IMR-90 (cell line): ENCODE measurements around the gene ECPAS. TPM values are rescaled to one million over a fixed set of nuclear protein-coding genes. Genes with fewer than 3 reads are reported as not detected.

Source experiments
- ATAC-seq: fragments of 200-7000 bp; cut with Tn5 transposase; 2 replicates; pipeline ENCODE4 v1.9.1; 2020; ENCODE audit warnings: low read depth, mild to moderate bottlenecking, moderate library complexity
- Bru-seq: library from RNA; stranded (reverse); fragments of 400-500 nt; gene quantifications from one replicate; lab custom pipeline; 2021; lab: Mats Ljungman, UMichigan
- BruChase-seq, 2 experiments: library from RNA; stranded (reverse); fragments of 400-500 nt; gene quantifications; one replicate each; lab custom pipeline; 2021; lab: Mats Ljungman, UMichigan
- BruUV-seq: library from RNA; stranded (reverse); fragments of 400-500 nt; replicated peaks from 2 replicates; lab custom pipeline; 2021; lab: Mats Ljungman, UMichigan
- CTCF ChIA-PET: fragments of 300-600 bp; formaldehyde crosslinking; extraction: SDS; loops from one replicate; lab custom pipeline; 2021; ENCODE audit warnings: antibody characterized with exemption; lab: Yijun Ruan, JAX
- POLR2A ChIA-PET: fragments of 300-600 bp; sonication (Branson Sonifier 250); formaldehyde crosslinking; loops from one replicate; lab custom pipeline; 2022; ENCODE audit warnings: antibody characterized with exemption; ENCODE audit not compliant: unreplicated experiment; lab: Charles Lee
- DNase-seq: peaks from one replicate; pipeline ENCODE4 v3.0.0; 2013
- H2AFZ ChIP-seq: replicated peaks from 2 replicates; pipeline ENCODE3; 2013; ENCODE audit warnings: low read length, mild to moderate bottlenecking; ENCODE audit not compliant: poor library complexity
- H2AK5ac ChIP-seq: 2 replicates; pipeline ENCODE4 v1.6.1; 2013; ENCODE audit warnings: low read depth, low read length, inconsistent platforms
- H2AK9ac ChIP-seq: replicated peaks from 2 replicates; pipeline ENCODE3; 2013; ENCODE audit warnings: mild to moderate bottlenecking, low read depth, low read length, moderate library complexity; ENCODE audit not compliant: poor library complexity
- H2BK120ac ChIP-seq: 2 replicates; pipeline ENCODE4 v1.6.1; 2013; ENCODE audit warnings: low read depth, low read length, inconsistent platforms
- H2BK15ac ChIP-seq: 3 replicates; pipeline ENCODE4 v1.6.1; 2013; ENCODE audit warnings: low read depth, low read length, inconsistent platforms
- H2BK20ac ChIP-seq: 2 replicates; pipeline ENCODE4 v1.6.1; 2013; ENCODE audit warnings: low read depth, mild to moderate bottlenecking, inconsistent platforms, low read length, moderate library complexity
- H2BK5ac ChIP-seq: 2 replicates; pipeline ENCODE4 v1.6.1; 2013; ENCODE audit warnings: mild to moderate bottlenecking, low read depth, low read length, inconsistent platforms; ENCODE audit not compliant: poor library complexity, severe bottlenecking
- H3K14ac ChIP-seq: replicated peaks from 2 replicates; pipeline ENCODE4 v1.6.1; 2013; ENCODE audit warnings: low read depth, low read length, inconsistent platforms
- H3K18ac ChIP-seq: 2 replicates; pipeline ENCODE4 v1.6.1; 2013; ENCODE audit warnings: low read depth, low read length, control low read depth
- H3K23ac ChIP-seq: 2 replicates; pipeline ENCODE4 v1.6.1; 2013; ENCODE audit warnings: low read depth, low read length, inconsistent platforms
- H3K27ac ChIP-seq: 2 replicates; pipeline ENCODE4 v1.5.1; 2013; ENCODE audit warnings: mild to moderate bottlenecking, control low read depth, low read length; ENCODE audit not compliant: insufficient read depth
- H3K27me3 ChIP-seq: 2 replicates; pipeline ENCODE4 v1.6.1; 2013; ENCODE audit warnings: low read length; ENCODE audit not compliant: control insufficient read depth, insufficient read depth
- H3K36me3 ChIP-seq: 2 replicates; pipeline ENCODE4 v1.6.1; 2013; ENCODE audit warnings: low read length, mixed read lengths; ENCODE audit not compliant: control insufficient read depth, insufficient read depth
- H3K4ac ChIP-seq: 2 replicates; pipeline ENCODE4 v1.6.1; 2013; ENCODE audit warnings: low read depth, low read length, inconsistent platforms
- H3K4me1 ChIP-seq: 2 replicates; pipeline ENCODE4 v1.6.1; 2013; ENCODE audit warnings: low read length, mixed read lengths; ENCODE audit not compliant: control insufficient read depth, insufficient read depth
- H3K4me2 ChIP-seq: 2 replicates; pipeline ENCODE4 v1.6.1; 2013; ENCODE audit warnings: low read depth, mild to moderate bottlenecking, control low read depth, low read length, moderate library complexity
- H3K4me3 ChIP-seq: 2 replicates; pipeline ENCODE4 v1.5.1; 2013; ENCODE audit warnings: low read depth, mild to moderate bottlenecking, control low read depth, low read length, moderate library complexity; ENCODE audit not compliant: insufficient read depth
- H3K56ac ChIP-seq: 2 replicates; pipeline ENCODE4 v1.6.1; 2013; ENCODE audit warnings: low read length, inconsistent platforms; ENCODE audit not compliant: insufficient read depth; ENCODE audit errors: extremely low read depth
- H3K79me1 ChIP-seq, 2 experiments: 2 replicates each; pipeline ENCODE4 v1.6.1; 2013; ENCODE audit warnings: low read length in 2 of 2, inconsistent platforms in 1 of 2, low read depth in 1 of 2
- H3K9ac ChIP-seq: 2 replicates; pipeline ENCODE4 v1.6.1; 2013; ENCODE audit warnings: low read depth, low read length, control low read depth
- H3K9me1 ChIP-seq: 2 replicates; pipeline ENCODE4 v1.6.1; 2013; ENCODE audit warnings: low read length, inconsistent platforms; ENCODE audit not compliant: insufficient read depth
- H3K9me3 ChIP-seq: 2 replicates; pipeline ENCODE4 v1.6.1; 2013; ENCODE audit warnings: low read length; ENCODE audit not compliant: control insufficient read depth, insufficient read depth
- H4K20me1 ChIP-seq: 2 replicates; pipeline ENCODE4 v1.6.1; 2013; ENCODE audit warnings: low read length, inconsistent platforms; ENCODE audit not compliant: insufficient read depth
- H4K5ac ChIP-seq: 2 replicates; pipeline ENCODE4 v1.6.1; 2013; ENCODE audit warnings: mild to moderate bottlenecking, low read depth, low read length, control low read depth
- H4K8ac ChIP-seq, 2 experiments: 2 replicates each; pipeline ENCODE4 v1.6.1; 2013; ENCODE audit warnings: low read depth in 2 of 2, low read length in 2 of 2, control low read depth in 1 of 2, inconsistent platforms in 1 of 2
- H4K91ac ChIP-seq: 2 replicates; pipeline ENCODE4 v1.6.1; 2013; ENCODE audit warnings: low read depth, low read length, inconsistent platforms; ENCODE audit not compliant: insufficient read depth
- BHLHE40 ChIP-seq: fragments of 150-350 bp; IDR thresholded peaks from 2 replicates; pipeline ENCODE4 v1.6.1; 2016; ENCODE audit warnings: mild to moderate bottlenecking, low read depth, low read length
- CEBPB ChIP-seq: IDR thresholded peaks from 2 replicates; pipeline ENCODE4 v1.6.1; 2012; ENCODE audit warnings: low read depth, low read length, improper control_type of control experiment
- CHD1 ChIP-seq: IDR thresholded peaks from 2 replicates; pipeline ENCODE4 v1.6.1; 2012; ENCODE audit warnings: low read depth, low read length, improper control_type of control experiment
- MAFK ChIP-seq: IDR thresholded peaks from 2 replicates; pipeline ENCODE4 v1.6.1; 2012; ENCODE audit warnings: low read depth, low read length, improper control_type of control experiment
- MAZ ChIP-seq: IDR thresholded peaks from 2 replicates; pipeline ENCODE4 v1.6.1; 2012; ENCODE audit warnings: low read depth, mild to moderate bottlenecking, low read length, improper control_type of control experiment, moderate library complexity, borderline replicate concordance
- POLR2A ChIP-seq: IDR thresholded peaks from 2 replicates; pipeline ENCODE4 v1.6.1; 2012; ENCODE audit warnings: mild to moderate bottlenecking, low read depth, low read length
- RCOR1 ChIP-seq: IDR thresholded peaks from 2 replicates; pipeline ENCODE4 v1.6.1; 2012; ENCODE audit warnings: mild to moderate bottlenecking, low read length, improper control_type of control experiment; ENCODE audit not compliant: insufficient replicate concordance
- RFX5 ChIP-seq: IDR thresholded peaks from 2 replicates; pipeline ENCODE4 v1.8.0; 2012; ENCODE audit warnings: low read depth, mild to moderate bottlenecking, low read length, moderate library complexity
- WGBS, 2 experiments: methylation state at CpG; one replicate each; pipeline versions ENCODE4 v1.1.5 to v1.1.7; 2013; ENCODE audit warnings: missing lambda C conversion rate in 2 of 2; ENCODE audit not compliant: insufficient read length in 1 of 2; ENCODE audit errors: extremely low coverage in 2 of 2; 5-methylcytosine and 5-hydroxymethylcytosine counted together
- dilution Hi-C: fragments of 300-500 bp; cut with HindIII; formaldehyde crosslinking; loops from one replicate; pipeline ENCODE4 v1.14.3; 2018; ENCODE audit warnings: low sequenced_read_pairs; ENCODE audit not compliant: unreplicated experiment
- in situ Hi-C: fragments of 300-500 bp; cut with MboI; formaldehyde crosslinking; loops from 3 replicates; pipeline ENCODE4 v1.14.3; 2019; ENCODE audit warnings: low sequenced_read_pairs, inconsistent platforms, mixed read lengths
- intact Hi-C: fragments of 100-400 bp; cut with micrococcal nuclease; formaldehyde crosslinking; loops from 2 replicates; pipeline ENCODE4 v1.10.0; 2022
- long read RNA-seq: library from polyadenylated mRNA; unstranded; transcript quantifications from one replicate; pipeline ENCODE4 v2.0.0, GENCODE V29; 2021; ENCODE audit not compliant: unreplicated experiment
- polyA plus RNA-seq, 3 experiments: library from polyadenylated mRNA; depleted of rRNA; stranded (reverse); fragments of >200 nt; gene quantifications; 2 replicates each; pipeline ENCODE4 v1.2.3, GENCODE V29; 2012; ENCODE audit warnings: low replicate concordance in 1 of 3
- total RNA-seq: library from RNA; depleted of rRNA; stranded (reverse); fragments of >200 nt; gene quantifications from 2 replicates; pipeline ENCODE4 v1.2.3, GENCODE V29; 2012; rRNA removed
- TF ChIP-seq, protein P1 (sequence below): conservative IDR thresholded peaks from 2 replicates; pipeline ENCODE4 v1.5.1; 2012; ENCODE audit warnings: mild to moderate bottlenecking, low read depth, low read length, improper control_type of control experiment

The ECPAS gene, protein sequence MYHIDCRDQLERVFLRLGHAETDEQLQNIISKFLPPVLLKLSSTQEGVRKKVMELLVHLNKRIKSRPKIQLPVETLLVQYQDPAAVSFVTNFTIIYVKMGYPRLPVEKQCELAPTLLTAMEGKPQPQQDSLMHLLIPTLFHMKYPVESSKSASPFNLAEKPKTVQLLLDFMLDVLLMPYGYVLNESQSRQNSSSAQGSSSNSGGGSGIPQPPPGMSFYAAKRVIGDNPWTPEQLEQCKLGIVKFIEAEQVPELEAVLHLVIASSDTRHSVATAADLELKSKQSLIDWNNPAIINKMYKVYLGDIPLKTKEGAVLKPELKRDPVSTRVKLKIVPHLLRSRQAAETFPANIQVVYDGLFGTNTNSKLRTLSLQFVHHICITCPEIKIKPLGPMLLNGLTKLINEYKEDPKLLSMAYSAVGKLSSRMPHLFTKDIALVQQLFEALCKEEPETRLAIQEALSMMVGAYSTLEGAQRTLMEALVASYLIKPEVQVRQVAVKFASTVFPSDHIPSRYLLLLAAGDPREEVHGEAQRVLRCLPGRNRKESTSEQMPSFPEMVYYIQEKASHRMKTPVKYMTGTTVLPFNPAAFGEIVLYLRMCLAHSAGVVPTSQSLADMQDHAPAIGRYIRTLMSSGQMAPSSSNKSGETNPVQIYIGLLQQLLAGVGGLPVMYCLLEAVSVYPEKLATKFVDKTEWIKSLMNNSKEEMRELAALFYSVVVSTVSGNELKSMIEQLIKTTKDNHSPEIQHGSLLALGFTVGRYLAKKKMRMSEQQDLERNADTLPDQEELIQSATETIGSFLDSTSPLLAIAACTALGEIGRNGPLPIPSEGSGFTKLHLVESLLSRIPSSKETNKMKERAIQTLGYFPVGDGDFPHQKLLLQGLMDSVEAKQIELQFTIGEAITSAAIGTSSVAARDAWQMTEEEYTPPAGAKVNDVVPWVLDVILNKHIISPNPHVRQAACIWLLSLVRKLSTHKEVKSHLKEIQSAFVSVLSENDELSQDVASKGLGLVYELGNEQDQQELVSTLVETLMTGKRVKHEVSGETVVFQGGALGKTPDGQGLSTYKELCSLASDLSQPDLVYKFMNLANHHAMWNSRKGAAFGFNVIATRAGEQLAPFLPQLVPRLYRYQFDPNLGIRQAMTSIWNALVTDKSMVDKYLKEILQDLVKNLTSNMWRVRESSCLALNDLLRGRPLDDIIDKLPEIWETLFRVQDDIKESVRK (N-terminal part only)
- total RNA-seq (54.8 and 78.9 TPM in 2 replicates), polyA plus RNA-seq (2012; rRNA removed) (17.2 and 20.1 TPM in 2 replicates), Bru-seq, nascent RNA (percentile 90 among the genes with signal in this experiment), BruChase-seq, experiment 1, labeled RNA remaining after a 6-hour chase (percentile 87 among the genes with signal in this experiment), BruChase-seq, experiment 2, labeled RNA remaining after a 2-hour chase (percentile 87 among the genes with signal in this experiment)
- polyA plus RNA-seq (2012; cell fraction: cytosol; rRNA removed) = 6.0 and 7.2 TPM in 2 replicates
- 8.9 and 56.1 TPM in 2 replicates for polyA plus RNA-seq (2012; cell fraction: nucleus; rRNA removed; ENCODE audit: low replicate concordance)
- long read RNA-seq, full-length matches to known transcripts = 8 of 61 reads
- long read RNA-seq, partial matches to known transcripts = 39 of 61 reads
- long read RNA-seq, other reads (novel, unspliced or antisense) = 14 of 61 reads

DNA sequence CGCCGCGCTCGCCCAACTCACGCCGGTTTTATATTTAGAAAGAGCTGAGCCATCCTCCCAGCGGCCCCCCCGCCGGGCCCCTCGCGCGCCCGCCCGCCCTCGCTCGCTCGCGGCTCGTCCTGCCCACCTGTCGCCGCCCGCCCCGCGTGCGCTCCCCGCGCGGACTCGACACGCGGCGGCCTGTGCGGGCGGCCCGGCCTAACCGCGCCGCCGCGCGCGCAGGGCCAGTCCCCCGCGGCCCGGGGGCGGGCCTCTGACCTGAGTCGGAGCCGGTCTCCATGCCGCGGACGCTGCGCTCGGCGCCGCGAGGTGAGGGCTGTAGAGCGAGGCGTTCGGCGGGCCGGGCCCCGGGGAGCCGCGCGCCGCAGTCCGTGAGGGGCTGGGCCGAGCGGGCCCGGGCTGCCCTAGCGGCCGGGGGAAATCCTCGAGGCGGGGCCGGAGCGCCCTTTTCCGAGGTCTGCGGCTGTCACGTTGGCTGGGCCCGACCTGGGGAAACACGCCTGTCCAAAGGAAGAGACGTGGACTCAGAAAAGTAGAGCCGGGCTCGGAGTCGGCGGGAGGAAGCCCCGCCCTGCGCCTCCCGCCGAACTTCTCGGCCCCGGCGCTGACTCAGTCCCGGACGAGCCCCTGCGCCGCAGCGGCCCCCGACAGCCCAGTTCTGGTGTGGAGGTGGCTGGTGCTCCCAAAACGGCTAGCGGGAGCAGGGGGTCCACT lies at the start of gene ECPAS:
ECPAS (minus strand) TSS at position 526 of the 714 bp plus-strand sequence. CDS start 11,465 bp downstream, outside the sequence.
- BruUV-seq = no TSS peak
- Histone ChIP-seq H4K8ac (peak within 1 kb of the TSS in 1 of 2 experiments; percentile 88; a peak in 2 of 4 replicates), H2AK5ac (no peak within 1 kb of the TSS), H2BK20ac (no peak within 1 kb of the TSS), H3K27ac (peak within 1 kb of the TSS; percentile 76), H4K91ac (no peak within 1 kb of the TSS), H3K4me3 (peak within 1 kb of the TSS; percentile 75), H3K4me1 (peaks cover 2% of the 10 kb centered on the region; the same call in 1 of the 2 replicates), H3K18ac (peak within 1 kb of the TSS; percentile 18; the same call in 1 of the 2 replicates), H3K9me3 (no peaks in the 10 kb centered on the region), H3K14ac (peak within 1 kb of the TSS; percentile 84), H3K9ac (peak within 1 kb of the TSS; percentile 65), H3K56ac (peak within 1 kb of the TSS; percentile 69; the same call in 1 of the 2 replicates), H3K4ac (peak within 1 kb of the TSS; percentile 56; the same call in 1 of the 2 replicates), H3K4me2 (peak within 1 kb of the TSS; percentile 81), H4K20me1 (peaks cover 35% of the 10 kb centered on the region), H3K23ac (peak within 1 kb of the TSS; percentile 72), H3K36me3 (no peaks in the 10 kb centered on the region), H3K27me3 (no peaks in the 10 kb centered on the region; the same call in 1 of the 2 replicates), H3K9me1 (0 out of 2 replicates have a peak, but pooled peaks cover 2% of the 10 kb centered on the region), H2AK9ac (peak within 1 kb of the TSS; percentile 99), H2BK5ac (peak within 1 kb of the TSS; percentile 68), H4K5ac (peak within 1 kb of the TSS; percentile 27; the same call in 1 of the 2 replicates), H2BK15ac (no peak within 1 kb of the TSS), H2BK120ac (peak within 1 kb of the TSS; percentile 36), H3K79me1 (peaks cover 3 to 26% of the 10 kb centered on the region in 2 experiments; a peak in 3 of 4 replicates), H2AFZ (peak within 1 kb of the TSS; percentile 98)
- peak; percentile 78 for DNase-seq
- peak; percentile 75 for ATAC-seq
- CTCF ChIA-PET = no interaction called here
- WGBS, 2 experiments = 1% methylated on average over 32 of the region's 101 CpGs; no CpG with 5 or more reads in 1 of the 2 experiments
- dilution Hi-C loops (no loop called here), in situ Hi-C loops (no loop called here), intact Hi-C loops (loop anchor here (1.0 kb wide), 1 partner anchor 41 kb away; the partner anchor contains the start of gene ZNF483)
- POLR2A ChIA-PET = no interaction called here
- TF ChIP-seq RFX5 = no peak
- TF ChIP-seq CHD1 = 0 out of 2 replicates have a peak, but pooled peaks have one; percentile 32
- peak; percentile 52 for TF ChIP-seq POLR2A
- no peak for TF ChIP-seq MAFK
- TF ChIP-seq CEBPB = no peak
- peak; percentile 62 for TF ChIP-seq RCOR1
- no peak for TF ChIP-seq BHLHE40
- TF ChIP-seq, protein P1, sequence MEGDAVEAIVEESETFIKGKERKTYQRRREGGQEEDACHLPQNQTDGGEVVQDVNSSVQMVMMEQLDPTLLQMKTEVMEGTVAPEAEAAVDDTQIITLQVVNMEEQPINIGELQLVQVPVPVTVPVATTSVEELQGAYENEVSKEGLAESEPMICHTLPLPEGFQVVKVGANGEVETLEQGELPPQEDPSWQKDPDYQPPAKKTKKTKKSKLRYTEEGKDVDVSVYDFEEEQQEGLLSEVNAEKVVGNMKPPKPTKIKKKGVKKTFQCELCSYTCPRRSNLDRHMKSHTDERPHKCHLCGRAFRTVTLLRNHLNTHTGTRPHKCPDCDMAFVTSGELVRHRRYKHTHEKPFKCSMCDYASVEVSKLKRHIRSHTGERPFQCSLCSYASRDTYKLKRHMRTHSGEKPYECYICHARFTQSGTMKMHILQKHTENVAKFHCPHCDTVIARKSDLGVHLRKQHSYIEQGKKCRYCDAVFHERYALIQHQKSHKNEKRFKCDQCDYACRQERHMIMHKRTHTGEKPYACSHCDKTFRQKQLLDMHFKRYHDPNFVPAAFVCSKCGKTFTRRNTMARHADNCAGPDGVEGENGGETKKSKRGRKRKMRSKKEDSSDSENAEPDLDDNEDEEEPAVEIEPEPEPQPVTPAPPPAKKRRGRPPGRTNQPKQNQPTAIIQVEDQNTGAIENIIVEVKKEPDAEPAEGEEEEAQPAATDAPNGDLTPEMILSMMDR = peak; percentile 13; the same call in 1 of the 2 replicates
- TF ChIP-seq MAZ = peak; percentile 57
